ENCODE measurements around the gene ATXN1.

DNA sequence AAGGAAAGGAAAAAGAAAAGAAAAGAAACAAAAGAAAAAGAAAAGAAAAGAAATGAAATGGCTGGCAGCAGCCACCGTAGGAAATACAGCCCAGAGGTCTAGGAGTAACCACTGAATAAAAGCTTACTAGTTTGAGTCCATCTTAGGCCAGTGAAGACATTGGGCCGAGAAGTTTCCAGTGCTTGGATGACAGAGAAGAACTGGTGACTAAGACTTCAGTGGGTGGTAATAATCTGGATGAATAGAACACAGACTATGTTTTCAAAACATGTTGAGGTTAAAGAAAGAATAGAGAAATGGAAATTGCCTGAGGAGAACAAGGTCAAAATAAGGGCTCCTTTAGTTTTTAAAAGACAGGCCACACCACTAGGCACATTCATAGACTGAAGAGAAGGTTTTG, 198.8 kb downstream of the ATXN1 start:
- TF ChIP-seq ZNF785 (tag by site-specific recombination; IDR thresholded peaks at IDR 0.05): no peak
- TF ChIP-seq ZNF366 (tag by site-specific recombination; conservative IDR thresholded peaks at IDR 0.05): no peak
- no peak for TF ChIP-seq ZNF560 (tag by site-specific recombination; IDR thresholded peaks at IDR 0.05; ENCODE audit: borderline replicate concordance)
- TF ChIP-seq, protein P1, sequence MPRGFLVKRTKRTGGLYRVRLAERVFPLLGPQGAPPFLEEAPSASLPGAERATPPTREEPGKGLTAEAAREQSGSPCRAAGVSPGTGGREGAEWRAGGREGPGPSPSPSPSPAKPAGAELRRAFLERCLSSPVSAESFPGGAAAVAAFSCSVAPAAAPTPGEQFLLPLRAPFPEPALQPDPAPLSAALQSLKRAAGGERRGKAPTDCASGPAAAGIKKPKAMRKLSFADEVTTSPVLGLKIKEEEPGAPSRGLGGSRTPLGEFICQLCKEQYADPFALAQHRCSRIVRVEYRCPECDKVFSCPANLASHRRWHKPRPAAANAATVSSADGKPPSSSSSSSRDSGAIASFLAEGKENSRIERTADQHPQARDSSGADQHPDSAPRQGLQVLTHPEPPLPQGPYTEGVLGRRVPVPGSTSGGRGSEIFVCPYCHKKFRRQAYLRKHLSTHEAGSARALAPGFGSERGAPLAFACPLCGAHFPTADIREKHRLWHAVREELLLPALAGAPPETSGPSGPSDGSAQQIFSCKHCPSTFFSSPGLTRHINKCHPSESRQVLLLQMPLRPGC (tag by site-specific recombination; IDR thresholded peaks at IDR 0.05): no peak
- no peak for TF ChIP-seq ZBTB20 (tag by site-specific recombination; IDR thresholded peaks at IDR 0.05)
- TF ChIP-seq, protein P2, sequence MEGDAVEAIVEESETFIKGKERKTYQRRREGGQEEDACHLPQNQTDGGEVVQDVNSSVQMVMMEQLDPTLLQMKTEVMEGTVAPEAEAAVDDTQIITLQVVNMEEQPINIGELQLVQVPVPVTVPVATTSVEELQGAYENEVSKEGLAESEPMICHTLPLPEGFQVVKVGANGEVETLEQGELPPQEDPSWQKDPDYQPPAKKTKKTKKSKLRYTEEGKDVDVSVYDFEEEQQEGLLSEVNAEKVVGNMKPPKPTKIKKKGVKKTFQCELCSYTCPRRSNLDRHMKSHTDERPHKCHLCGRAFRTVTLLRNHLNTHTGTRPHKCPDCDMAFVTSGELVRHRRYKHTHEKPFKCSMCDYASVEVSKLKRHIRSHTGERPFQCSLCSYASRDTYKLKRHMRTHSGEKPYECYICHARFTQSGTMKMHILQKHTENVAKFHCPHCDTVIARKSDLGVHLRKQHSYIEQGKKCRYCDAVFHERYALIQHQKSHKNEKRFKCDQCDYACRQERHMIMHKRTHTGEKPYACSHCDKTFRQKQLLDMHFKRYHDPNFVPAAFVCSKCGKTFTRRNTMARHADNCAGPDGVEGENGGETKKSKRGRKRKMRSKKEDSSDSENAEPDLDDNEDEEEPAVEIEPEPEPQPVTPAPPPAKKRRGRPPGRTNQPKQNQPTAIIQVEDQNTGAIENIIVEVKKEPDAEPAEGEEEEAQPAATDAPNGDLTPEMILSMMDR (tag by site-specific recombination; IDR thresholded peaks at IDR 0.05): no peak
- no peak for TF ChIP-seq SETDB1 (IDR thresholded peaks at IDR 0.05; ENCODE audit: insufficient read length, low read length)
- no peak for TF ChIP-seq ZFP41 (tag by site-specific recombination; IDR thresholded peaks at IDR 0.05; ENCODE audit: borderline replicate concordance)
- no peak for TF ChIP-seq ZNF175 (tag by site-specific recombination; IDR thresholded peaks at IDR 0.05)
- TF ChIP-seq WT1 (tag by site-specific recombination; IDR thresholded peaks at IDR 0.05): no peak
- TF ChIP-seq YY1 (tag by site-specific recombination; IDR thresholded peaks at IDR 0.05): no peak
- TF ChIP-seq ZNF624 (tag by site-specific recombination; IDR thresholded peaks at IDR 0.05): no peak
- no peak for TF ChIP-seq ZNF704 (tag by site-specific recombination; IDR thresholded peaks at IDR 0.05)
